ENCODE data around the gene ASF1B. TPM values are rescaled to one million over a fixed set of nuclear protein-coding genes. Genes with fewer than 3 reads are reported as not detected.

ASF1B gene
- total and polyA plus RNA-seq, 2 donors (not counting 3 experiments of a cell fraction or from before 2014, with no cell fraction given): 39.1 to 42.4 TPM

DNA sequence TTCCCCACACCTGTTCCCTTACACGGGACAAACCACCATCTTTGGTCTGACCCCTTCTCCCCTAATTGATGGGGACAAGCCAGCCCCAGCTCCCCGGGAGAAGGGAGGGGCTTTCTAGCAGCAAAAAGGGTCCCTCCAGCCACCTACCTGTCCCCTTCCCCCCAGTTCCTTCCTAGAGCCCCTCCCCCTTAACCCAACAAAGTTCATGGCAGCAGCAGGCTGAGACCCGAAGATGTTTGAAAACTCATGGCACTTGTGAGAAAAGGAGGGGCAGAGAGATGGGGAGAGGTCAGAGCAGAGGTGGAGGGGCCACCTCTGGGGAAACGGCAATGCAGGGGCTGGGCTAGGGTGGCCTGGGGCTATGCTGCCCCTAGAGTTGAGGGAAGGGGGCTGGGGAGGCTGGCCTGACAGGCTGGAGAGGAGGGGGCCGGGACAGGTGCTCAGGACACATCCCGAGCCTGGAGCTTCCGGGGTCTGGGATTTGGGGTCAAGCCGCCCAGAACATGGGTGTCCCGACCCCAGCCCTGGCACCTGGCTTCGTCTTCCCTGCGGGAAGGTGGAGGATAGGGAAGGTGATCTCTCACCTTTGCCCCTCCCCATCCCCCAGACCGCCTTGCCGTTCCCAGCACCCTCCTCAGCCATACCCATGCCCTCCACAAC is 12.5 kb upstream of the ASF1B start:
- Histone ChIP-seq H3K9ac (replicated peaks; ENCODE audit: extremely low read depth, insufficient read depth, low read length) (peak overlapping the region; percentile 48), H3K9me1 (replicated peaks; ENCODE audit: control insufficient read depth, extremely low read depth, insufficient read depth, low read length) (no peaks in the 10 kb centered on the region), H3K9me3 (replicated peaks; ENCODE audit: control insufficient read depth, insufficient read depth, low read length) (no peaks in the 10 kb centered on the region), H3K27me3 (ENCODE audit: control insufficient read depth in 2 of 2, insufficient read depth in 2 of 2, low read length in 2 of 2) (no peaks in the 10 kb centered on the region), H3K4me2 (ENCODE audit: insufficient read depth, low read length) (peak overlapping the region; percentile 7), H2AFZ (ENCODE audit: low read depth, low read length) (peak overlapping the region; percentile 25), H4K20me1 (replicated peaks; ENCODE audit: control insufficient read depth, extremely low read depth, insufficient read depth, low read length) (no peaks in the 10 kb centered on the region), H3K79me2 (ENCODE audit: control insufficient read depth, insufficient read depth, low read length) (no peaks in the 10 kb centered on the region), H3K4me3 (replicated peaks in 1 of 3; ENCODE audit: insufficient read depth in 1 of 3, low read depth in 1 of 3, low read length in 3 of 3) (no peak overlapping the region), H3K36me3 (ENCODE audit: control insufficient read depth in 2 of 2, extremely low read depth in 1 of 2, insufficient read depth in 2 of 2, low read length in 2 of 2) (peaks cover 0 to 3% of the 10 kb centered on the region in 2 experiments), H3K4me1 (ENCODE audit: control insufficient read depth, extremely low read depth, insufficient read depth, low read length) (peaks cover 24% of the 10 kb centered on the region), H3K27ac (ENCODE audit: insufficient read depth, low read depth, low read length) (peak overlapping the region; percentile 43)
- POLR2A ChIA-PET: no interaction called here
- CTCF ChIA-PET: interaction anchor here (0.5 to 3.8 kb wide), 21 partner anchors 9 to 324 kb away, joined by 3 to 43 read pairs (median 5); partner anchors contain the start of genes ASF1B, MISP3 and PKN1
- TF ChIP-seq FOS (IDR thresholded peaks at IDR 0.05; ENCODE audit: borderline replicate concordance, insufficient read depth, low read length) (no peak), MYC (IDR thresholded peaks at IDR 0.05; ENCODE audit: low read depth, low read length) (no peak), POLR2AphosphoS5 (IDR thresholded peaks at IDR 0.05; ENCODE audit: insufficient read depth, low read depth, low read length) (no peak), JUN (IDR thresholded peaks at IDR 0.05; ENCODE audit: borderline replicate concordance, insufficient read depth, insufficient read length, low read depth) (no peak), EZH2 (IDR thresholded peaks at IDR 0.05; ENCODE audit: borderline replicate concordance, low read depth, low read length, severe bottlenecking) (no peak), GATA2 (IDR thresholded peaks at IDR 0.05; ENCODE audit: insufficient read depth, insufficient read length, low read depth, low read length) (no peak), POLR2A (IDR thresholded peaks at IDR 0.05; ENCODE audit: low read depth, low read length) (no peak)
- TF ChIP-seq, protein P1, sequence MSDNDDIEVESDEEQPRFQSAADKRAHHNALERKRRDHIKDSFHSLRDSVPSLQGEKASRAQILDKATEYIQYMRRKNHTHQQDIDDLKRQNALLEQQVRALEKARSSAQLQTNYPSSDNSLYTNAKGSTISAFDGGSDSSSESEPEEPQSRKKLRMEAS (IDR thresholded peaks at IDR 0.05; ENCODE audit: insufficient read depth, insufficient read length): no peak
- intact Hi-C loops (cut with micrococcal nuclease): loop anchor here (1.0 to 5.0 kb wide), 6 partner anchors 12 to 323 kb away; no protein-coding TSS in a partner anchor
- dilution Hi-C loops (cut with MboI; ENCODE audit: extremely low pct_ligation_motif_present, low sequenced_read_pairs): no loop called here
- no TSS peak for BruUV-seq (replicated peaks)
- FAIRE-seq: peak; percentile 59
- no peak for DNase-seq (ENCODE audit: low read depth, low spot score)
